OCI-LY1 (cell line): ENCODE measurements around the gene RIPK3.

Source experiments
- H2AFZ ChIP-seq: fragments of 200-600 bp; sonication (generic), shearing (Covaris generic); 2 replicates; pipeline ENCODE4 v1.6.0; 2014; ENCODE audit warnings: antibody characterized with exemption, mild to moderate bottlenecking, low read length
- H3F3A ChIP-seq: fragments of 200-600 bp; sonication (generic), shearing (Covaris generic); 2 replicates; pipeline ENCODE4 v1.6.0; 2014; ENCODE audit warnings: mild to moderate bottlenecking, antibody characterized with exemption, low read length, moderate library complexity; ENCODE audit not compliant: insufficient read depth
- H3K27ac ChIP-seq: fragments of 200-600 bp; sonication (generic); 2 replicates; pipeline ENCODE4 v1.5.1; 2014; ENCODE audit warnings: low read length, mixed run types, mild to moderate bottlenecking, low read depth; ENCODE audit not compliant: poor library complexity, severe bottlenecking
- H3K27me3 ChIP-seq: fragments of 200-600 bp; sonication (generic); 2 replicates; pipeline ENCODE4 v1.6.0; 2014; ENCODE audit warnings: antibody characterized with exemption, mild to moderate bottlenecking, low read length, moderate library complexity; ENCODE audit not compliant: insufficient read depth
- H3K36me3 ChIP-seq: fragments of 200-600 bp; sonication (generic); 2 replicates; pipeline ENCODE4 v1.6.1; 2014; ENCODE audit warnings: mild to moderate bottlenecking, antibody characterized with exemption, low read length, moderate library complexity, mixed read lengths; ENCODE audit not compliant: insufficient read depth
- H3K4me1 ChIP-seq: fragments of 200-600 bp; sonication (generic); 2 replicates; pipeline ENCODE4 v1.5.1; 2014; ENCODE audit warnings: mild to moderate bottlenecking, low read length, moderate library complexity; ENCODE audit not compliant: insufficient read depth, severe bottlenecking
- H3K4me2 ChIP-seq: fragments of 200-600 bp; sonication (generic), shearing (Covaris generic); 2 replicates; pipeline ENCODE4 v1.6.1; 2014; ENCODE audit warnings: low read length
- H3K4me3 ChIP-seq: fragments of 200-600 bp; sonication (generic); 2 replicates; pipeline ENCODE4 v1.5.1; 2014; ENCODE audit warnings: low read length, low read depth, mild to moderate bottlenecking, mixed read lengths; ENCODE audit not compliant: poor library complexity, severe bottlenecking
- H3K79me2 ChIP-seq: fragments of 200-600 bp; shearing (Covaris generic); 2 replicates; pipeline ENCODE4 v1.6.1; 2016; ENCODE audit warnings: mixed run types, low read length, mixed read lengths; ENCODE audit not compliant: insufficient read depth
- H3K9ac ChIP-seq: fragments of 200-600 bp; sonication (generic), shearing (Covaris generic); 2 replicates; pipeline ENCODE4 v1.6.1; 2014; ENCODE audit warnings: mild to moderate bottlenecking, low read length, mixed read lengths
- H3K9me2 ChIP-seq: fragments of 200-600 bp; sonication (generic), shearing (Covaris generic); 2 replicates; pipeline ENCODE4 v1.6.1; 2014; ENCODE audit warnings: low read depth, mild to moderate bottlenecking, low read length, mixed read lengths
- H3K9me3 ChIP-seq: fragments of 200-600 bp; shearing (Covaris generic); 2 replicates; pipeline ENCODE4 v1.6.1; 2014; ENCODE audit warnings: low read length, mixed read lengths
- H4K20me1 ChIP-seq: fragments of 200-600 bp; sonication (generic), shearing (Covaris generic); 2 replicates; pipeline ENCODE4 v1.6.0; 2016; ENCODE audit warnings: mild to moderate bottlenecking, low read length; ENCODE audit not compliant: insufficient read depth
- EZH2 ChIP-seq: fragments of 200-600 bp; sonication (generic), shearing (Covaris generic); IDR thresholded peaks from 2 replicates; pipeline ENCODE4 v1.8.0; 2017; ENCODE audit warnings: borderline replicate concordance, mixed run types, mild to moderate bottlenecking, antibody characterized with exemption, low read length, moderate library complexity, mixed read lengths
- TF ChIP-seq, protein P1 (sequence below): fragments of 200-600 bp; sonication (generic), shearing (Covaris generic); IDR thresholded peaks from 2 replicates; pipeline ENCODE4 v1.5.1; 2017; ENCODE audit warnings: mild to moderate bottlenecking, antibody characterized with exemption, low read length, moderate library complexity, mixed read lengths

RIPK3 gene

DNA sequence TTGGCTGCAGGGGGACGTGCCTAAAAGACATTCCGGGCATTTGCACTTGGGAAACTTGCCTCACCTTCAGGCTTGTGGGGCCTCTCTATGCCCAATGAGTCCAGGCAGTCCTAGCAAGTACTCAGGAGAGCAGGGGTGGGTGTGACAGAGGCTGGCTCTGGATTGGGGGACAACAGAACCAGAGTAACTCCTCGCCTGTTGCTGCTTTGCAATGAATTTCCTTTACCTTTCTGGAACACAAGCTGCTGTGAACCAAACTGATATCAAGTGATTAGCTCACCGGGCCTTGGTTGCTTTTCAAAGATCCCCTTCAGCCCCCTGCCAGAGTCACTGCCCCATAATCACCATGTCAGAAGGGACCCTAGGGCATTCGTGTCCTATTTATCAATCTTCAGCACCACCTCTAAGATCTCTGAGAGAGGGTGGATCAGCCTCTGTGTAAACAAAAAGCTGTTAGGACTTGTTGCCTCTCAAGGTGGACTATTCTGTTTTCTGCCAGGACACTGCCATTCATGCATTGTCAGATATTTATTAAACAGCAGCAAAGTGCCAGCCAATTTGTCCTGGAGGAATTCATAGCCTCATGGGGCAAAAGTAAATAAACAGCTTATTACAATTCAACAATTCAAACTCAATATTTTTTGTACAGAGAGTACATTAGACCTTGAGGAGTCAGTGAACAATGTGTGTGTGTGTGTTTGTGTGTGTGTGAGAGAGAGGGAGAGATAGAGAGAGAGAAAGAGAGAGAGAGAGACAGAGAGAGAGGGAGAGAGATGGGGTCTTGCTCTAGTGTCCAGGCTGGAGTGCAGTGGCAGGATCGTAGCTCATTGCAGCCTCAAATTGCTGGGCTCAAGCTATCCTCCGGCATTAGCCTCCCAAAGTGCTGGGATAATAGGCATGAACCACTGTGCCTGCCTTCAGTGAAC is 39.5 kb upstream of the RIPK3 start:
- TF ChIP-seq, protein P1, sequence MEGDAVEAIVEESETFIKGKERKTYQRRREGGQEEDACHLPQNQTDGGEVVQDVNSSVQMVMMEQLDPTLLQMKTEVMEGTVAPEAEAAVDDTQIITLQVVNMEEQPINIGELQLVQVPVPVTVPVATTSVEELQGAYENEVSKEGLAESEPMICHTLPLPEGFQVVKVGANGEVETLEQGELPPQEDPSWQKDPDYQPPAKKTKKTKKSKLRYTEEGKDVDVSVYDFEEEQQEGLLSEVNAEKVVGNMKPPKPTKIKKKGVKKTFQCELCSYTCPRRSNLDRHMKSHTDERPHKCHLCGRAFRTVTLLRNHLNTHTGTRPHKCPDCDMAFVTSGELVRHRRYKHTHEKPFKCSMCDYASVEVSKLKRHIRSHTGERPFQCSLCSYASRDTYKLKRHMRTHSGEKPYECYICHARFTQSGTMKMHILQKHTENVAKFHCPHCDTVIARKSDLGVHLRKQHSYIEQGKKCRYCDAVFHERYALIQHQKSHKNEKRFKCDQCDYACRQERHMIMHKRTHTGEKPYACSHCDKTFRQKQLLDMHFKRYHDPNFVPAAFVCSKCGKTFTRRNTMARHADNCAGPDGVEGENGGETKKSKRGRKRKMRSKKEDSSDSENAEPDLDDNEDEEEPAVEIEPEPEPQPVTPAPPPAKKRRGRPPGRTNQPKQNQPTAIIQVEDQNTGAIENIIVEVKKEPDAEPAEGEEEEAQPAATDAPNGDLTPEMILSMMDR = no peak
- no peak for TF ChIP-seq EZH2
- Histone ChIP-seq H3K27ac (no peak overlapping the region), H3K4me1 (peaks cover 4% of the 10 kb centered on the region), H3K79me2 (no peaks in the 10 kb centered on the region), H3K9me3 (no peaks in the 10 kb centered on the region), H4K20me1 (no peaks in the 10 kb centered on the region), H3K27me3 (no peaks in the 10 kb centered on the region), H3K9me2 (no peaks in the 10 kb centered on the region), H3K36me3 (no peaks in the 10 kb centered on the region), H2AFZ (no peak overlapping the region), H3F3A (no peaks in the 10 kb centered on the region), H3K4me2 (no peak overlapping the region), H3K9ac (no peak overlapping the region), H3K4me3 (no peak overlapping the region)

- Histone ChIP-seq H3K4me3 (no peak overlapping the region), H3K9me3 (no peaks in the 10 kb centered on the region), H2AFZ (no peak overlapping the region), H3K27me3 (no peaks in the 10 kb centered on the region), H3K9me2 (no peaks in the 10 kb centered on the region), H3K79me2 (no peaks in the 10 kb centered on the region), H3K9ac (no peak overlapping the region), H3F3A (no peaks in the 10 kb centered on the region), H3K36me3 (no peaks in the 10 kb centered on the region; the same call in 1 of the 2 replicates), H4K20me1 (no peaks in the 10 kb centered on the region), H3K4me1 (peaks cover 4% of the 10 kb centered on the region), H3K4me2 (no peak overlapping the region), H3K27ac (no peak overlapping the region)
- TF ChIP-seq, protein P1 = no peak
- TF ChIP-seq EZH2 = no peak
These were observed 38.5 kb upstream of the RIPK3 start for GRCh38 chr14:24378327-24378726.

DNA sequence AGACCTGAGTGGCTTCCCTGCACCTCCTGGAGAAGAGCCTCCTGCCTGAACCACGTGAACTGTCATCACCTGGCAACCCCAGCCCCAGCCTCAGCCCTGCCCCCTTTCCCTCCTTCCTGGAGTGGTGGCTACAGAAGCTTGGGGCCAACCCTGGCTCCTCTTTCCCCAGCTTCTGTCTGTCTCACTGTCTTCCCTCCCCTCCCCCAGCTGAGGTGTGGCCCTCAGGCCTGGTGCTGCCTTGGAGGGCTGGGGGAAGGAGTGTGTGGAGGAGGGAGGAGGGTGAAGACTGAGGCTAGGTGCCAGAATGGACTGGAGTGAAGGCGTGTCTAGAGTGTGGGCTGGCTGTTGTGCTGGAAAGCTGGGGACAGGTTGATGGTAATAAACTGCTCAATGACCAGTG is 37.9 kb upstream of the RIPK3 start:
- Histone ChIP-seq H3K4me1 (peaks cover 4% of the 10 kb centered on the region), H3K4me2 (no peak overlapping the region), H3K9ac (no peak overlapping the region), H3K79me2 (no peaks in the 10 kb centered on the region), H2AFZ (no peak overlapping the region), H3K36me3 (peaks cover 6% of the 10 kb centered on the region), H3K27me3 (no peaks in the 10 kb centered on the region), H3F3A (no peaks in the 10 kb centered on the region), H3K9me2 (no peaks in the 10 kb centered on the region), H3K27ac (no peak overlapping the region), H4K20me1 (no peaks in the 10 kb centered on the region), H3K9me3 (no peaks in the 10 kb centered on the region), H3K4me3 (no peak overlapping the region)
- TF ChIP-seq, protein P1 = no peak
- no peak for TF ChIP-seq EZH2
